Endothelial cell of umbilical vein (primary cell): ENCODE data around the gene C19orf73. TPM values are rescaled to one million over a fixed set of nuclear protein-coding genes. Genes with fewer than 3 reads are reported as not detected.

ENCODE experiments used
- BruUV-seq: library from RNA; stranded (reverse); fragments of 400-500 nt; replicated peaks from 2 replicates; lab custom pipeline; 2021; lab: Mats Ljungman, UMichigan
- CTCF ChIA-PET: fragments of 300-600, 350-600 bp; sonication (Branson Sonifier 250); formaldehyde crosslinking; loops from one replicate; lab custom pipeline; 2021; ENCODE audit warnings: antibody characterized with exemption, inconsistent platforms; lab: Charles Lee
- POLR2A ChIA-PET: fragments of 300-600, 350-600 bp; sonication (Branson Sonifier 250); formaldehyde crosslinking; loops from one replicate; lab custom pipeline; 2021; ENCODE audit warnings: antibody characterized with exemption, inconsistent platforms; lab: Charles Lee
- DNase-seq: peaks from one replicate; pipeline ENCODE4 v3.0.0-alpha.2; 2011; ENCODE audit warnings: low read depth, low spot score
- FAIRE-seq: peaks from 2 replicates; lab custom pipeline; 2011; peaks lifted over from hg19 to GRCh38; lab: Jason Lieb, UNC
- H2AFZ ChIP-seq: 2 replicates; pipeline ENCODE4 v1.6.0; 2012; ENCODE audit warnings: low read depth, low read length, control low read depth, inconsistent platforms
- H3K27ac ChIP-seq: 2 replicates; pipeline ENCODE4 v1.5.1; 2011; ENCODE audit warnings: low read depth, mild to moderate bottlenecking, control low read depth, low read length, moderate library complexity; ENCODE audit not compliant: insufficient read depth
- H3K27me3 ChIP-seq, 2 experiments: 2 replicates each; pipeline versions ENCODE4 v1.6.0 to v1.6.1; 2011; ENCODE audit warnings: low read length in 2 of 2, mixed read lengths in 1 of 2; ENCODE audit not compliant: control insufficient read depth in 2 of 2, insufficient read depth in 2 of 2
- H3K36me3 ChIP-seq, 2 experiments: 2 replicates in 1 of 2; 3 replicates in 1 of 2; pipeline ENCODE4 v1.5.1; 2011; ENCODE audit warnings: low read length in 2 of 2, mild to moderate bottlenecking in 1 of 2, moderate library complexity in 1 of 2; ENCODE audit not compliant: control insufficient read depth in 2 of 2, insufficient read depth in 2 of 2; ENCODE audit errors: extremely low read depth in 1 of 2
- H3K4me1 ChIP-seq: 3 replicates; pipeline ENCODE4 v1.5.1; 2011; ENCODE audit warnings: mild to moderate bottlenecking, low read length; ENCODE audit not compliant: control insufficient read depth, insufficient read depth; ENCODE audit errors: extremely low read depth
- H3K4me2 ChIP-seq: 2 replicates; pipeline ENCODE4 v1.6.1; 2011; ENCODE audit warnings: low read length, control low read depth, mixed read lengths; ENCODE audit not compliant: insufficient read depth
- H3K4me3 ChIP-seq, 3 experiments: fragments of 200-600 bp in 1 of 3; sonication (generic), shearing (Covaris generic) in 1 of 3; replicated peaks in 1 of 3; 2 replicates each; pipeline ENCODE4 v1.5.1; 2011 to 2016; ENCODE audit warnings: control low read depth in 3 of 3, low read length in 3 of 3, mild to moderate bottlenecking in 2 of 3, inconsistent platforms in 1 of 3, low read depth in 1 of 3, moderate library complexity in 1 of 3; ENCODE audit not compliant: insufficient read depth in 1 of 3
- H3K79me2 ChIP-seq: 2 replicates; pipeline ENCODE4 v1.6.0; 2012; ENCODE audit warnings: low read length, inconsistent platforms; ENCODE audit not compliant: control insufficient read depth, insufficient read depth
- H3K9ac ChIP-seq: replicated peaks from 2 replicates; pipeline ENCODE3; 2011; ENCODE audit warnings: low read length, control low read depth; ENCODE audit not compliant: insufficient read depth; ENCODE audit errors: extremely low read depth
- H3K9me1 ChIP-seq: replicated peaks from 3 replicates; pipeline ENCODE4 v1.6.0; 2011; ENCODE audit warnings: mild to moderate bottlenecking, low read length; ENCODE audit not compliant: control insufficient read depth, insufficient read depth; ENCODE audit errors: extremely low read depth
- H3K9me3 ChIP-seq: replicated peaks from 2 replicates; pipeline ENCODE4 v1.5.1; 2012; ENCODE audit warnings: low read length, inconsistent platforms; ENCODE audit not compliant: control insufficient read depth, insufficient read depth
- H4K20me1 ChIP-seq: replicated peaks from 2 replicates; pipeline ENCODE3; 2011; ENCODE audit warnings: mild to moderate bottlenecking, low read length; ENCODE audit not compliant: control insufficient read depth, insufficient read depth; ENCODE audit errors: extremely low read depth
- CTCF ChIP-seq, 2 donors: IDR thresholded peaks; 1 replicate in 1 of 2; 2 replicates in 1 of 2; pipeline ENCODE4 v1.5.1; 2011; ENCODE audit warnings: low read length in 2 of 2, mild to moderate bottlenecking in 2 of 2, moderate library complexity in 2 of 2, control low read depth in 1 of 2, inconsistent platforms in 1 of 2, low read depth in 1 of 2; ENCODE audit not compliant: insufficient read depth in 1 of 2; ENCODE audit errors: extremely low read depth in 1 of 2
- MAX ChIP-seq: IDR thresholded peaks from 2 replicates; pipeline ENCODE4 v1.6.1; 2011; ENCODE audit not compliant: insufficient read depth, insufficient read length
- dilution Hi-C: fragments of 300-500 bp; cut with MboI; formaldehyde crosslinking; loops from one replicate; pipeline ENCODE4 v1.15.0; 2019; ENCODE audit warnings: low sequenced_read_pairs; ENCODE audit not compliant: extremely low pct_ligation_motif_present
- intact Hi-C: fragments of 100-400 bp; cut with micrococcal nuclease; formaldehyde crosslinking; loops from one replicate; pipeline ENCODE4 v1.10.0; 2022
- polyA plus RNA-seq, 4 experiments: library from polyadenylated mRNA; depleted of rRNA in 3 of 4; stranded (reverse) in 3 of 4; unstranded in 1 of 4; fragments of >200 nt; gene quantifications; 2 replicates each; pipeline versions ENCODE4 v1.2.1 to v1.2.3, GENCODE V29; 2011 to 2012; ENCODE audit warnings: missing spikeins in 1 of 4
- total RNA-seq: library from RNA; stranded (reverse); gene quantifications from 2 replicates; pipeline ENCODE4 v1.2.3, GENCODE V29; 2021

The C19orf73 gene
- total and polyA plus RNA-seq, 2 donors (not counting 3 experiments of a cell fraction or from before 2014, with no cell fraction given), result 1.8 TPM; not detected in 1

- TF ChIP-seq CTCF (IDR thresholded peaks at IDR 0.05; ENCODE audit: extremely low read depth in 1 of 2, insufficient read depth in 1 of 2, low read depth in 1 of 2, low read length in 2 of 2) (peak in 1 of 2 donors; percentile 6), MAX (no peak)
- peak; percentile 54 for DNase-seq
- no peak overlapping the region for H3K27ac ChIP-seq
- H3K4me3 ChIP-seq, result peak overlapping the region in 1 of 3 experiments; percentile 30
- H3K9me3 ChIP-seq, result no peaks in the 10 kb centered on the region
- dilution Hi-C loops, result no loop called here
- no peaks in the 10 kb centered on the region for H4K20me1 ChIP-seq
- intact Hi-C loops, result no loop called here
- peak overlapping the region; percentile 4 for H3K4me2 ChIP-seq
- CTCF ChIA-PET, result interaction anchor here (0.8 to 5.2 kb wide), 11 partner anchors 9 to 141 kb away, joined by 3 to 35 read pairs (median 7); partner anchors contain the start of genes GYS1, LIN7B, PPFIA3 and RUVBL2
- no peaks in the 10 kb centered on the region for H3K9me1 ChIP-seq
- H2AFZ ChIP-seq, result peak overlapping the region; percentile 86
- peaks cover 0 to 7% of the 10 kb centered on the region in 2 experiments for H3K27me3 ChIP-seq
- H3K79me2 ChIP-seq, result no peaks in the 10 kb centered on the region
- H3K4me1 ChIP-seq, result no peaks in the 10 kb centered on the region
- POLR2A ChIA-PET, result interaction anchor here (0.6 to 1.2 kb wide), 2 partner anchors 9 to 65 kb away, joined by 3 to 5 read pairs; no protein-coding TSS in a partner anchor
- no TSS peak for BruUV-seq
- no peak for FAIRE-seq
- no peaks in the 10 kb centered on the region for H3K36me3 ChIP-seq
- H3K9ac ChIP-seq, result no peak overlapping the region
Measured at GRCh38 chr19:49133621-49134454, 14.9 kb upstream of the C19orf73 start.
